Calu3 (cell line): ENCODE results near the gene CYB5R2. TPM values are rescaled to one million over a fixed set of nuclear protein-coding genes. Genes with fewer than 3 reads are reported as not detected.

ENCODE experiments used
- BruUV-seq: library from RNA; stranded (reverse); fragments of 400-500 nt; replicated peaks from 2 replicates; lab custom pipeline; 2021; lab: Mats Ljungman, UMichigan
- CTCF ChIA-PET: fragments of 300-600 bp; sonication (Branson Sonifier 250); formaldehyde crosslinking; loops from one replicate; lab custom pipeline; 2022; ENCODE audit warnings: antibody characterized with exemption; lab: Charles Lee
- DNase-seq: peaks from one replicate; pipeline ENCODE4 v3.0.0; 2022
- H3K27ac Mint-ChIP-seq: one replicate; pipeline ENCODE4 v1.8.0; 2022; ENCODE audit warnings: mixed read lengths; ENCODE audit not compliant: unreplicated experiment
- H3K27me3 Mint-ChIP-seq: one replicate; pipeline ENCODE4 v1.8.0; 2022; ENCODE audit warnings: mixed read lengths; ENCODE audit not compliant: unreplicated experiment
- H3K36me3 Mint-ChIP-seq: one replicate; pipeline ENCODE4 v1.8.0; 2022; ENCODE audit warnings: mild to moderate bottlenecking, moderate library complexity, mixed read lengths; ENCODE audit not compliant: insufficient read depth, unreplicated experiment
- H3K4me1 Mint-ChIP-seq: one replicate; pipeline ENCODE4 v1.8.0; 2022; ENCODE audit warnings: mild to moderate bottlenecking, low read depth, mixed read lengths; ENCODE audit not compliant: unreplicated experiment
- H3K4me3 Mint-ChIP-seq: one replicate; pipeline ENCODE4 v1.8.0; 2022; ENCODE audit warnings: mild to moderate bottlenecking, low read depth, moderate library complexity, mixed read lengths; ENCODE audit not compliant: unreplicated experiment
- H3K9me3 Mint-ChIP-seq: one replicate; pipeline ENCODE4 v1.8.0; 2022; ENCODE audit warnings: low read depth, mixed read lengths; ENCODE audit not compliant: unreplicated experiment
- CTCF ChIP-seq: fragments of 200-600 bp; IDR thresholded peaks from one replicate; pipeline ENCODE4 v1.8.0; 2022; ENCODE audit warnings: antibody characterized with exemption; ENCODE audit not compliant: unreplicated experiment
- intact Hi-C: fragments of 100-400 bp; cut with micrococcal nuclease; formaldehyde crosslinking; loops from one replicate; pipeline ENCODE4 v1.10.0; 2022; ENCODE audit not compliant: unreplicated experiment
- total RNA-seq: library from RNA; stranded (reverse); gene quantifications from 2 replicates; pipeline ENCODE4 v1.2.3, GENCODE V29; 2022

The CYB5R2 gene
- total RNA-seq, 1 experiment from 2014 or later = 23.0 TPM

- intact Hi-C loops = no loop called here
- peaks cover 31% of the 10 kb centered on the region for H3K36me3 Mint-ChIP-seq
- no TSS peak for BruUV-seq
- H3K9me3 Mint-ChIP-seq = no peaks in the 10 kb centered on the region
- DNase-seq = no peak
- no peak overlapping the region for H3K27ac Mint-ChIP-seq
- no peaks in the 10 kb centered on the region for H3K27me3 Mint-ChIP-seq
- CTCF ChIA-PET = interaction anchor here (1.8 to 2.0 kb wide), 3 partner anchors 11 to 83 kb away, joined by 4 to 8 read pairs (median 6); no protein-coding TSS in a partner anchor
- no peak overlapping the region for H3K4me3 Mint-ChIP-seq
- no peaks in the 10 kb centered on the region for H3K4me1 Mint-ChIP-seq
- no peak for TF ChIP-seq CTCF
These were observed 19.1 kb downstream of the CYB5R2 start for GRCh38 chr11:7654195-7654705.

- Mint-ChIP-seq H3K9me3 (no peaks in the 10 kb centered on the region), H3K4me1 (no peaks in the 10 kb centered on the region), H3K36me3 (peaks cover 24% of the 10 kb centered on the region), H3K27ac (no peak overlapping the region), H3K27me3 (no peaks in the 10 kb centered on the region), H3K4me3 (no peak overlapping the region)
- CTCF ChIA-PET = no interaction called here
- intact Hi-C loops = no loop called here
- no TSS peak for BruUV-seq
- DNase-seq = no peak
- TF ChIP-seq CTCF = no peak
These were observed 21.6 kb downstream of the CYB5R2 start for GRCh38 chr11:7651700-7652099.

GRCh38 chr11:7651140-7651551 lies 22.2 kb downstream of the CYB5R2 start:
- DNase-seq = no peak
- Mint-ChIP-seq H3K27me3 (no peaks in the 10 kb centered on the region), H3K27ac (no peak overlapping the region), H3K9me3 (no peaks in the 10 kb centered on the region), H3K4me1 (no peaks in the 10 kb centered on the region), H3K4me3 (no peak overlapping the region), H3K36me3 (peaks cover 24% of the 10 kb centered on the region)
- no TSS peak for BruUV-seq
- no peak for TF ChIP-seq CTCF
- intact Hi-C loops = no loop called here
- CTCF ChIA-PET = no interaction called here

GRCh38 chr11:7648264-7648663 lies 25.0 kb downstream of the CYB5R2 start:
- TF ChIP-seq CTCF = no peak
- H3K9me3 Mint-ChIP-seq = no peaks in the 10 kb centered on the region
- H3K27me3 Mint-ChIP-seq = no peaks in the 10 kb centered on the region
- peaks cover 17% of the 10 kb centered on the region for H3K36me3 Mint-ChIP-seq
- H3K4me1 Mint-ChIP-seq = no peaks in the 10 kb centered on the region
- intact Hi-C loops = loop anchor here (5.0 kb wide), 1 partner anchor 41 kb away; no protein-coding TSS in a partner anchor
- no peak overlapping the region for H3K27ac Mint-ChIP-seq
- no TSS peak for BruUV-seq
- CTCF ChIA-PET = no interaction called here
- no peak overlapping the region for H3K4me3 Mint-ChIP-seq
- no peak for DNase-seq
